GM12878 (cell line): ENCODE data around the gene KPTN. TPM values are rescaled to one million over a fixed set of nuclear protein-coding genes. Genes with fewer than 3 reads are reported as not detected.

Source experiments
- polyA plus RNA-seq, 11 experiments: library from polyadenylated mRNA; depleted of rRNA in 4 of 11; unstranded in 6 of 11; stranded (reverse) in 5 of 11; fragments of >200 nt; fragmentation: Nextera tagmentation in 4 of 11; fragmentation: Illumina TruSeq in 1 of 11; extraction: Ambion mirVana in 4 of 11; extraction: Trizol in 1 of 11; gene quantifications; 1 replicate in 1 of 11; 2 replicates in 10 of 11; pipeline versions ENCODE4 v1.2.1 to v1.2.3, GENCODE V29; 2011 to 2016; ENCODE audit warnings: inconsistent platforms in 2 of 11, missing spikeins in 2 of 11, low read depth in 1 of 11
- total RNA-seq, 4 experiments: library from RNA; depleted of rRNA in 3 of 4; stranded (reverse); fragments of >200 nt in 3 of 4; fragmentation: Illumina TruSeq in 1 of 4; extraction: Trizol in 1 of 4; gene quantifications; 2 replicates each; pipeline versions ENCODE4 v1.2.1 to v1.2.3, GENCODE V29; 2013 to 2021

Gene KPTN
- total and polyA plus RNA-seq, 10 of the 15 experiments (the other 5 are each of a cell fraction or from before 2014, with no cell fraction given) = 0.60 to 10.1 (median 6.0) TPM

Other genes starting within 250 kb of the KPTN start
Only the 7 nearest of the 11 such genes appear.
- gene C5AR2, start 152.0 kb downstream of the KPTN start, total RNA-seq (2014; rRNA removed) = 0.11 TPM in 1 of 2 replicates, not detected in the other
- not detected in 2 replicates for gene C5AR2, start 152.0 kb downstream of the KPTN start, total RNA-seq (2014; rRNA removed; fragmentation: Illumina TruSeq; extraction: Trizol)
- gene C5AR2, start 152.0 kb downstream of the KPTN start, total RNA-seq (2021) = not detected in 2 replicates
- gene C5AR2, start 152.0 kb downstream of the KPTN start, polyA plus RNA-seq (2011; rRNA removed) = 0.01 TPM in 1 of 2 replicates, not detected in the other
- not detected in 2 replicates for gene C5AR2, start 152.0 kb downstream of the KPTN start, polyA plus RNA-seq (2014; fragmentation: Illumina TruSeq; extraction: Trizol)
- not detected for gene C5AR2, start 152.0 kb downstream of the KPTN start, polyA plus RNA-seq (2014; fragmentation: Nextera tagmentation; extraction: Ambion mirVana)
- gene C5AR2, start 152.0 kb downstream of the KPTN start, polyA plus RNA-seq (2014; rRNA removed) = not detected in 2 replicates
- not detected for gene C5AR2, start 152.0 kb downstream of the KPTN start, polyA plus RNA-seq (2016; fragmentation: Nextera tagmentation; extraction: Ambion mirVana)
- 11.1 and 15.9 TPM in 2 replicates for gene DHX34, start 134.9 kb downstream of the KPTN start, total RNA-seq (2014; rRNA removed)
- 5.6 and 5.7 TPM in 2 replicates for gene DHX34, start 134.9 kb downstream of the KPTN start, total RNA-seq (2014; rRNA removed; fragmentation: Illumina TruSeq; extraction: Trizol)
- 14.3 and 16.9 TPM in 2 replicates for gene DHX34, start 134.9 kb downstream of the KPTN start, total RNA-seq (2021)
- gene DHX34, start 134.9 kb downstream of the KPTN start, polyA plus RNA-seq (2011; rRNA removed) = 2.6 and 5.9 TPM in 2 replicates
- gene DHX34, start 134.9 kb downstream of the KPTN start, polyA plus RNA-seq (2014; fragmentation: Illumina TruSeq; extraction: Trizol) = 2.3 and 5.5 TPM in 2 replicates
- under 1 TPM; 0.19 to 0.37 TPM for gene DHX34, start 134.9 kb downstream of the KPTN start, polyA plus RNA-seq (2014; fragmentation: Nextera tagmentation; extraction: Ambion mirVana)
- 15.2 and 19.3 TPM in 2 replicates for gene DHX34, start 134.9 kb downstream of the KPTN start, polyA plus RNA-seq (2014; rRNA removed)
- 10 to 100 TPM; 15.7 to 16.7 TPM for gene DHX34, start 134.9 kb downstream of the KPTN start, polyA plus RNA-seq (2016; fragmentation: Nextera tagmentation; extraction: Ambion mirVana)
- gene MEIS3, start 64.7 kb downstream of the KPTN start, total RNA-seq (2014; rRNA removed) = not detected in 2 replicates
- not detected in 2 replicates for gene MEIS3, start 64.7 kb downstream of the KPTN start, total RNA-seq (2014; rRNA removed; fragmentation: Illumina TruSeq; extraction: Trizol)
- 0.21 TPM in 1 of 2 replicates, not detected in the other for gene MEIS3, start 64.7 kb downstream of the KPTN start, total RNA-seq (2021)
- 0.05 TPM in 1 of 2 replicates, not detected in the other for gene MEIS3, start 64.7 kb downstream of the KPTN start, polyA plus RNA-seq (2011; rRNA removed)
- gene MEIS3, start 64.7 kb downstream of the KPTN start, polyA plus RNA-seq (2014; fragmentation: Illumina TruSeq; extraction: Trizol) = not detected in 2 replicates
- not detected for gene MEIS3, start 64.7 kb downstream of the KPTN start, polyA plus RNA-seq (2014; fragmentation: Nextera tagmentation; extraction: Ambion mirVana)
- gene MEIS3, start 64.7 kb downstream of the KPTN start, polyA plus RNA-seq (2014; rRNA removed) = not detected in 2 replicates
- gene MEIS3, start 64.7 kb downstream of the KPTN start, polyA plus RNA-seq (2016; fragmentation: Nextera tagmentation; extraction: Ambion mirVana) = under 1 TPM in 1 of 2 experiments, not detected in 1; 0.23 TPM
- gene SLC8A2, start 12.3 kb downstream of the KPTN start, total RNA-seq (2014; rRNA removed) = not detected in 2 replicates
- not detected in 2 replicates for gene SLC8A2, start 12.3 kb downstream of the KPTN start, total RNA-seq (2014; rRNA removed; fragmentation: Illumina TruSeq; extraction: Trizol)
- not detected in 2 replicates for gene SLC8A2, start 12.3 kb downstream of the KPTN start, total RNA-seq (2021)
- gene SLC8A2, start 12.3 kb downstream of the KPTN start, polyA plus RNA-seq (2011; rRNA removed) = not detected in 2 replicates
- gene SLC8A2, start 12.3 kb downstream of the KPTN start, polyA plus RNA-seq (2014; fragmentation: Illumina TruSeq; extraction: Trizol) = not detected in 2 replicates
- gene SLC8A2, start 12.3 kb downstream of the KPTN start, polyA plus RNA-seq (2014; fragmentation: Nextera tagmentation; extraction: Ambion mirVana) = not detected
- gene SLC8A2, start 12.3 kb downstream of the KPTN start, polyA plus RNA-seq (2014; rRNA removed) = not detected in 2 replicates
- not detected for gene SLC8A2, start 12.3 kb downstream of the KPTN start, polyA plus RNA-seq (2016; fragmentation: Nextera tagmentation; extraction: Ambion mirVana)
- 95.1 and 106 TPM in 2 replicates for gene NAPA, start 30.8 kb upstream of the KPTN start, total RNA-seq (2014; rRNA removed)
- 49.2 and 50.1 TPM in 2 replicates for gene NAPA, start 30.8 kb upstream of the KPTN start, total RNA-seq (2014; rRNA removed; fragmentation: Illumina TruSeq; extraction: Trizol)
- gene NAPA, start 30.8 kb upstream of the KPTN start, total RNA-seq (2021) = 95.1 and 98.1 TPM in 2 replicates
- gene NAPA, start 30.8 kb upstream of the KPTN start, polyA plus RNA-seq (2011; rRNA removed) = 71.9 and 121 TPM in 2 replicates
- 38.0 and 74.6 TPM in 2 replicates for gene NAPA, start 30.8 kb upstream of the KPTN start, polyA plus RNA-seq (2014; fragmentation: Illumina TruSeq; extraction: Trizol)
- 10 to 100 TPM in 1 of 2 experiments, 1 to 10 TPM in 1; 8.2 to 17.4 TPM for gene NAPA, start 30.8 kb upstream of the KPTN start, polyA plus RNA-seq (2014; fragmentation: Nextera tagmentation; extraction: Ambion mirVana)
- gene NAPA, start 30.8 kb upstream of the KPTN start, polyA plus RNA-seq (2014; rRNA removed) = 138 and 149 TPM in 2 replicates
- gene NAPA, start 30.8 kb upstream of the KPTN start, polyA plus RNA-seq (2016; fragmentation: Nextera tagmentation; extraction: Ambion mirVana) = 100 to 1,000 TPM; 175 to 193 TPM
- 0.05 TPM in 1 of 2 replicates, not detected in the other for gene ZNF541, start 88.9 kb upstream of the KPTN start, total RNA-seq (2014; rRNA removed)
- 0.04 TPM in 1 of 2 replicates, not detected in the other for gene ZNF541, start 88.9 kb upstream of the KPTN start, total RNA-seq (2014; rRNA removed; fragmentation: Illumina TruSeq; extraction: Trizol)
- gene ZNF541, start 88.9 kb upstream of the KPTN start, total RNA-seq (2021) = 0.08 TPM in 1 of 2 replicates, not detected in the other
- gene ZNF541, start 88.9 kb upstream of the KPTN start, polyA plus RNA-seq (2011; rRNA removed) = 0.05 and 0.06 TPM in 2 replicates
- gene ZNF541, start 88.9 kb upstream of the KPTN start, polyA plus RNA-seq (2014; fragmentation: Illumina TruSeq; extraction: Trizol) = 0.03 TPM in 1 of 2 replicates, not detected in the other
- not detected for gene ZNF541, start 88.9 kb upstream of the KPTN start, polyA plus RNA-seq (2014; fragmentation: Nextera tagmentation; extraction: Ambion mirVana)
- not detected in 2 replicates for gene ZNF541, start 88.9 kb upstream of the KPTN start, polyA plus RNA-seq (2014; rRNA removed)
- under 1 TPM; 0.09 to 0.12 TPM for gene ZNF541, start 88.9 kb upstream of the KPTN start, polyA plus RNA-seq (2016; fragmentation: Nextera tagmentation; extraction: Ambion mirVana)
- gene BICRA, start 124.9 kb upstream of the KPTN start, total RNA-seq (2014; rRNA removed) = 1.3 and 3.1 TPM in 2 replicates
- 1.4 and 1.7 TPM in 2 replicates for gene BICRA, start 124.9 kb upstream of the KPTN start, total RNA-seq (2014; rRNA removed; fragmentation: Illumina TruSeq; extraction: Trizol)
- 9.5 and 15.3 TPM in 2 replicates for gene BICRA, start 124.9 kb upstream of the KPTN start, total RNA-seq (2021)
- 0.35 and 1.0 TPM in 2 replicates for gene BICRA, start 124.9 kb upstream of the KPTN start, polyA plus RNA-seq (2011; rRNA removed)
- 5.0 and 7.7 TPM in 2 replicates for gene BICRA, start 124.9 kb upstream of the KPTN start, polyA plus RNA-seq (2014; fragmentation: Illumina TruSeq; extraction: Trizol)
- under 1 TPM; 0.11 to 0.18 TPM for gene BICRA, start 124.9 kb upstream of the KPTN start, polyA plus RNA-seq (2014; fragmentation: Nextera tagmentation; extraction: Ambion mirVana)
- gene BICRA, start 124.9 kb upstream of the KPTN start, polyA plus RNA-seq (2014; rRNA removed) = 3.8 and 5.1 TPM in 2 replicates
- 1 to 10 TPM; 1.3 to 1.4 TPM for gene BICRA, start 124.9 kb upstream of the KPTN start, polyA plus RNA-seq (2016; fragmentation: Nextera tagmentation; extraction: Ambion mirVana)